Mucosa of rectum (tissue), 2 donors: Measurements from ENCODE around the gene IQSEC3.

Experiments used
- H3K27ac ChIP-seq, 2 donors: one replicate each; pipeline ENCODE4 v1.7.0; 2013; ENCODE audit warnings: inconsistent platforms in 2 of 2, low read depth in 2 of 2, low read length in 2 of 2
- H3K27me3 ChIP-seq, 2 donors: one replicate each; pipeline ENCODE4 v1.7.0; 2013; ENCODE audit warnings: low read length in 2 of 2; ENCODE audit not compliant: control insufficient read depth in 2 of 2, insufficient read depth in 2 of 2
- H3K36me3 ChIP-seq, 2 donors: one replicate each; pipeline ENCODE4 v1.7.0; 2013; ENCODE audit warnings: low read length in 2 of 2; ENCODE audit not compliant: control insufficient read depth in 2 of 2, insufficient read depth in 2 of 2
- H3K4me1 ChIP-seq, 2 donors: one replicate each; pipeline ENCODE4 v1.7.0; 2013; ENCODE audit warnings: low read length in 2 of 2, mild to moderate bottlenecking in 1 of 2; ENCODE audit not compliant: control insufficient read depth in 2 of 2, insufficient read depth in 2 of 2
- H3K4me3 ChIP-seq, 2 donors: one replicate each; pipeline ENCODE4 v1.7.0; 2013; ENCODE audit warnings: low read length in 2 of 2
- H3K9ac ChIP-seq, 2 donors: one replicate each; pipeline ENCODE4 v1.7.0; 2013; ENCODE audit warnings: low read length in 2 of 2, low read depth in 1 of 2, mild to moderate bottlenecking in 1 of 2
- H3K9me3 ChIP-seq, 2 donors: one replicate each; pipeline ENCODE4 v1.7.0; 2013; ENCODE audit warnings: low read length in 2 of 2; ENCODE audit not compliant: control insufficient read depth in 2 of 2
- donor health status: healthy.
- donor health status: Normal muscosa, but diverticular disease.

IQSEC3 gene

DNA sequence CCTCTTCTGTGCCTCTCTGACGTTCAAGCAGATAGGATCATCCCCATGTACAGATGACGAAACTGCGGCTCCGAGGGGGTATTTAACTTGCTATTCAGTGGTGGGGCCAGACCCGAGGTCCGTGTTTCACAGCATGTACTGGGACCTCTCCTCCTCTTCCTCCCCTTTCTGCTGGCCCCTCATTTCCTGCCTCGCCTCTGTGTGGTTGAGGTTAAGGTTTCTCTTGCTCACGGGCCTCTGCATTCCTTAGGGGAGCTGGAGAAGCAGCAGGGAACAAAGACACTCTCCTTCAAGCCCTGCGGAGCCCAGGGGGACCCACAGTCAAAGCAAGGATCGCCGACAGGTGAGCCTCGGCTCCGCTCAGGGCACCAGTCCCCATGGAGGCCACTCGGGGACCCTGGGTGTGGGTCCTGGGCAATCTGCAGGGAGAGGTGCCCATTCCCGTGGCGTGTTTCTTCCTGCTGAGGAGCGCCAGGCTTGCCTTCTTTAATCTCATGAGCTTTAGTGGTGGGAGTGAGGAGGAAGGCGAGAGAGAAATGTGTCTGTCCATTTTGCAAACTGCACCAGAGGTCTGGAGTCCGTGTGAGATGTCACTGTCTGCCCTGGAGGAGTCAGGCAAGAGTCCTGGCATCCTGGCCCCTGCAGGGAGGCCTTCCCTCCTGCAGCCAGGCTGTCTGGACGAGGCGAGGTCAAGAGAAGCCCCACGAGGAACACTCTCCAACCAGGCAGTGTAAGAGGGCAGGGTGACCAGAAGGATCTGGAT, 102.4 kb downstream of the IQSEC3 start:
- peaks cover 7 to 24% of the 10 kb centered on the region in 2 donors for H3K4me1 ChIP-seq
- no peaks in the 10 kb centered on the region for H3K36me3 ChIP-seq
- no peak overlapping the region for H3K27ac ChIP-seq
- H3K9ac ChIP-seq: no peak overlapping the region
- H3K9me3 ChIP-seq: no peaks in the 10 kb centered on the region
- H3K4me3 ChIP-seq: no peak overlapping the region
- H3K27me3 ChIP-seq: no peaks in the 10 kb centered on the region

DNA sequence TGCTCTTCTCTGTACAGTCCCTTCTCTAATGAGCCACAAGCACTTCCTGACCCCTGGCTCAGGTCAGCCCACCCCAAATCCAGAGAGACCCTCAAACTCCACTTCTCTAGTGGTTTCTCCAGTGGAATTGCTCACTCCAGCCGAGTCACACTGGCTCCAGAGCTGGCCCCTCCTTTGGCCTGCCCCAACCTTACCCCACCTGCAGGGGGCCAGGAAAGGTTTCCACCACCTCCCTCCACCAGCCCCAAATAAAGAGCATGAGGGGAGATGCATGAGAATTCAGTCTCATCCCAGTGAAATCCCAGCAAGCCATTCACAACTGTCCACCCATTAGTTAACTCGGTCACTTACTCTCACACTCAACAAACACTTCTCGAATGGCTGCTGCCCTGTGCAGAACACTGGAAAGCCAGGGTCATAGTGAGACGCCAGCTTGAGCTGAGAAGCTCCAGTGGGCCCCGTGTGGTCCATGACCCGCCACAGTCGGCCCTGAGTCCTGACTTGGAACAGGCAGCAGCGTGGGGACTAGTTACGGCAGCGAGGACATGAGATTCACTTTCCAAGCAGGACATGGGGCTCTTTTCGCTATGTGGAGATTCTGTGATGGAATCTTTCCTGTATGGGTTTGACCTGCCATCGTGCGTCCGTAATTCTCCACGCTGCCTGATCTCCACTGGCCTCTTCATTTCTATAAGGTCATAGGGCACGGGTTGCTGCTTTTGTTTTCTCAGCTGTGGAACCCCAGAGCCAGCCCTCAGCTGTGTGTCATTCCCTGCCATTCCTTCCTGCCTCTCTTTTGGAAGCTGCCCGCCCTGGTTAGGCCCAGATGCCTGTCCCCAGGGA, 103.2 kb downstream of the IQSEC3 start:
- H3K9ac ChIP-seq: no peak overlapping the region
- H3K27me3 ChIP-seq: no peaks in the 10 kb centered on the region
- H3K9me3 ChIP-seq: no peaks in the 10 kb centered on the region
- H3K27ac ChIP-seq: no peak overlapping the region
- H3K4me3 ChIP-seq: no peak overlapping the region
- H3K4me1 ChIP-seq: peaks cover 7 to 24% of the 10 kb centered on the region in 2 donors
- H3K36me3 ChIP-seq: no peaks in the 10 kb centered on the region

DNA sequence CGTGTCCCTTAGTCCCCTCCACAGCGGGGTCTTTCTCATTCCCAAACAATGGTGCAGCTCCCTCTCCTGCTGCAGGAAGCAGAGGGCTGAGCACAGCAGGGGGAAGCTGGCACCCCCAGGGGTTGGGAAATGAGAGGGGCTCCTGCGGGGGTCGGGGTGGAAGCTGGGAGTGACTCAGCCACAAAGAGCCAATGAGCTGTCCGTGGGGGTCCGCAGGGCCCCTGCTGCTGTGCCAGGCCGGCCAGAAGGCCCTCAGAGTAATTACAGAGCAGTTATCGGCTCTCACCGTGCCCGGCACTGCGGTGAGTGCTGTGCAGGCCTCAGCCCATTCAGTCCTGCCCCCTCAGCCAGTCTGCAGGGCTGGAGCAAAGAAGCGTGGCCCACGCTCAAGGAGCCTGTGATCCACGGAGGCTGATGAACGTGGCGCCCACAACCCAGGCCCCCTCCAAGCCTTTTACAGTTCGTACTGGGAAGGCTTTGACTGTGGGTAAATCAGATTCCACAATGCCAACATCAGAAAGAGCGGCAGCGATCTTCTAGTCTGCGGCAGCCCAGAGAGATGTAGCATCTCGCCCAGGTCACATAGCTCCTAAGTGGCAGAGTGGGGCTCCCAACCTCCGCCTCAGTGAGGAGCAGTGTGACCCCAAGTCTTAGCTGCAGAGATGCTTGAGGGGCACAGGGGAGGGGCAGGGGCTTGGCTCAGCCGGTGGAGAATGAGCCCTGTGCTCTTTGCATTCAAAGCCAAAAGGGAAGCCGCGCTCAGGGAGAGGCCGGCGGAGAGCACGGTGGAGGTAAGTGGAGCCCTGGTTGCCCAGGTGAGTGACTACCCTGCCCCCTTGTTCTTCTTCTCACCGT, 104.0 kb downstream of the IQSEC3 start:
- no peak overlapping the region for H3K27ac ChIP-seq
- no peak overlapping the region for H3K4me3 ChIP-seq
- no peaks in the 10 kb centered on the region for H3K36me3 ChIP-seq
- H3K9me3 ChIP-seq: no peaks in the 10 kb centered on the region
- peaks cover 7 to 30% of the 10 kb centered on the region in 2 donors for H3K4me1 ChIP-seq
- H3K9ac ChIP-seq: no peak overlapping the region
- no peaks in the 10 kb centered on the region for H3K27me3 ChIP-seq

DNA sequence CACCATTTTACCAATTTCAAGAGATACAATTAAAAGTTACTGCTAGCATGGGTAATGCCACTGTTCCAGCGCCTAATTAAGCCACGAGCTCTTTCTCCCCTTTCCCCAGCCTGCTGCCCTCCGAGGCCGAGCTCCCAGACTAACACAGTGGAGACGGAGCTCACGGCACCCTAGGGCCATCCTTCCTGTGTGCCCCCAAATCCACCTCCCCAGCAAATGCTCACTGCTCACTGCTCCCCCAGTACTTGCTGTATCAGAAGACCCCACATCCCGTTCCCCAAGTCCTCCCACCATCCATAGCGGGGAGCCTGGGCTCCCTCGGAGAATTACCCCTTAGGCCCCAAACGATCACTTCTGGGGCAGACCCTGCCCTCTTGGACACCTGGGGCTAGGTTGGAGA, 104.7 kb downstream of the IQSEC3 start:
- Histone ChIP-seq H3K27ac (no peak overlapping the region), H3K9me3 (no peaks in the 10 kb centered on the region), H3K9ac (no peak overlapping the region), H3K4me1 (peaks cover 7 to 36% of the 10 kb centered on the region in 2 donors), H3K27me3 (no peaks in the 10 kb centered on the region), H3K4me3 (no peak overlapping the region), H3K36me3 (no peaks in the 10 kb centered on the region)

DNA sequence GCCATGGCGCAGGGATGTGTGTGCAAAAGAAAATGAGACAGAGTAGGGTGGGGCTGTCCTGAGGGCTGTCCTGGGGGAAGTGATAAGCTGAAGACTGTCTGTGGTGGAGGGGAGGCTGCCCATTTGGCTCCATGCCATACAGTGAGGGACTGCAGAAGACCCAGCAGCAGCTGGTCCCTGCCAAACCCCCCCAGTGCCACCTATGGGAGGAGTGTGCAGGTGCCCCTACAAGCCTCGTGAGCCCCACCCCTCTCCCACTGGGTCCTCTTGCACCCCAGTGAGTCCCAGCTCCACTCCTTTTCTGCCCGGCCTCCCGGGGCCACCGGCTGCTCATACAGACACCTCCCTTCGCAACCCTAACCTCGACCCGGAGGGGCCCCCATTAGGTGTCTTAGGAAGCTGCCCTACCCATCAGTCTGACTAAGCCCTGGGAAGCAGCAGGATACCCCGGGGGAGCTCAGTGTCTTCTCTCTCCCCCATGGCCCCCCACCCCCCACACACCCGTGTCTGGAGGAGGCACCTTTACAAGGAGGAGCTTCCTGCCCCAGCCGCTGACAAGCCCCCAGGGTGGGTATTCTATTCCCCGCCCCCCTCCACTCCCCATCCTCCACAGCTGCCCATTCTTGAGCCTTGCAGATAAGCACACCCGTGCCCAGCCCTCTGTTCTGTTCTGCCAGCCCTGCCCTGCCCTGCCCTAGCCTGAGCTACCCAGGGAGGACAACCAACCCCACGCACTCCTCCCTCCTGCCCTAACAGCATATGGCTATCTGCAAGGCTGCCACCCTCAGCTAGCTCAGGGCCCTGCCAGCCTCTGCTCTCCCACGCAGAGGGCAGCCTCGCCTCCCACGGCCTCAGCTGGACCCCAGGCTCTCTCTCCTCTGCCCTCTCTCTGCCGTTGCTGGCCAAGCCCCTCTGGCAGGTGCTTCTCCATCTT, 105.4 kb downstream of the IQSEC3 start:
- H3K27ac ChIP-seq: peak overlapping the region in 1 of 2 donors; percentile 2
- no peak overlapping the region for H3K4me3 ChIP-seq
- H3K9me3 ChIP-seq: no peaks in the 10 kb centered on the region
- no peak overlapping the region for H3K9ac ChIP-seq
- no peaks in the 10 kb centered on the region for H3K36me3 ChIP-seq
- H3K27me3 ChIP-seq: no peaks in the 10 kb centered on the region
- peaks cover 9 to 43% of the 10 kb centered on the region in 2 donors for H3K4me1 ChIP-seq

DNA sequence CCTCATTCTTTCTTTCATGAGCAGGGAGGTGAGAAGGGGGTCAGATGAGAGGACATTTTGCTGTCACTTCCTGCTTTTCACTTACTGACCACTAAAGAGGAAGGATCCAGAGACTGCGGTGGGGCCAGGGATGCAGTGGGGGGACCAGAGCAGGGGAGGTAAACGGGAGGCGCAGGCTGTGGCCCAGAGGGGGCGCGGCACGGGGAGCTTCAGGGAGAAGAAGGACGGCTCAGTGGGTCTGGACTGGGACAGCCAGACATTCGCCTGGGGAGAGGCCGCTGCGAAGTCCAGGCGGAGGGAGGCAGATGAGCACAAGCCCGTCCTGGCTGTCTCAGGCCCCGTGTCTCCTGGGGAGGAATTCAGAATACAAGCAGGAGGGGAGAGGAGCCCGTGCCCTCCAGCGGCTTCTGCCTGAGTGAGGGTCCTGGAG, 106.2 kb downstream of the IQSEC3 start:
- no peak overlapping the region for H3K4me3 ChIP-seq
- no peak overlapping the region for H3K9ac ChIP-seq
- no peaks in the 10 kb centered on the region for H3K27me3 ChIP-seq
- peaks cover 8 to 41% of the 10 kb centered on the region in 2 donors for H3K4me1 ChIP-seq
- no peaks in the 10 kb centered on the region for H3K9me3 ChIP-seq
- H3K36me3 ChIP-seq: no peaks in the 10 kb centered on the region
- H3K27ac ChIP-seq: peak overlapping the region in 1 of 2 donors; percentile 2

DNA sequence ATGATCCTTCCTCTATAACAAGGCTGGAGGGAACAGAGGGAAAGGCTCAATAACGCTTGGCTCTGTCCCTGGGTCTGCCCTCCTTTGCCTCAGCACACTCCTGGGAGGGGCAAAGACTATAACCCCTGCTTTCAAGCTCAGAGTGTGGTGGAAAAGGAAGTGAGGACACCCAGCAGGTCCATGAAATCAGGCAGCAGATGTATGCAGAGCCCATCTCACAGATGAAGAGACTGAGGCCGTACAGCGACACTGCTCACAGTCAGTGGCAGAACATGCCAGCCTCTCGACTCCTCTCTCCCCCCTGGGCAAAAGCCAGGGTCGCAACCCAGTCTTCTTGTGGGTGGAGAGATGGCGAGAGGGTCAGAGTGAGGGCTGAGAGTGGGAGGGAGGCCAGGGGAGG, 107.6 kb downstream of the IQSEC3 start:
- Histone ChIP-seq H3K27ac (no peak overlapping the region), H3K9me3 (no peaks in the 10 kb centered on the region), H3K9ac (no peak overlapping the region), H3K4me3 (no peak overlapping the region), H3K27me3 (no peaks in the 10 kb centered on the region), H3K36me3 (no peaks in the 10 kb centered on the region), H3K4me1 (peaks cover 8 to 40% of the 10 kb centered on the region in 2 donors)

DNA sequence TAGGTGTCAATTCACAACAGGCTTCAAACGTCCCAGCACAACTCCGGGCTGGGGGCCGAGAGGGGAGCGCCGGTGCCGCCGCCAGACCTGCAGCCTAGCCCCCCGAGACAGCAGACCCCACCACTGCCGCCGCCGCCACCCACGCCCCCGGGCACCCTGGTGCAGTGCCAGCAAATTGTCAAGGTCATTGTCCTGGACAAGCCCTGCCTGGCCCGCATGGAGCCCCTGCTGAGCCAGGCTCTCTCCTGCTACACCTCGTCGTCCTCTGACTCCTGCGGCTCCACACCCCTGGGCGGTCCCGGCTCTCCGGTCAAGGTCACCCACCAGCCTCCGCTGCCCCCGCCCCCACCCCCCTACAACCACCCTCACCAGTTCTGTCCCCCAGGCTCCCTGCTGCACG, 108.0 kb downstream of the IQSEC3 start:
- no peaks in the 10 kb centered on the region for H3K27me3 ChIP-seq

DNA sequence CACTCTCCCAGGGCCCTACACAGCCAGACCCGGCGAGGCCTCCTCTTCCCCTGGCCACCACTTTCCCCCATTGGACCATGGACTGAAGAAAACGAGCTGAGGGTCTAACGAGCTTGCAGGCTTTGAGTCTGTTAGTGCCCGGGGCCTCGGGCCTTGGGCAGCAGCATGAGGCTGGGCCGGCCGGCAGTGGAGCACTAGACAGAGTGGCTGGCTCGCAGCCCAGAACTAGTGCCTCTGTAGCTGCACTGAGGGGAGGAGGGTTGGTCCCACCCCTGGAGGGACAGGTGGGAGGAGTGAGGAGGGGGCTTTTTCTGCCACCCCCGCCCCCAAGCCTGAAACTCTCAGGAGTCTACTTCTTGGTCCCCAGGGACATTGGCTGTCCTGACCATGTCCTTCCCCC, 108.7 kb downstream of the IQSEC3 start:
- no peaks in the 10 kb centered on the region for H3K9me3 ChIP-seq
- no peak overlapping the region for H3K4me3 ChIP-seq
- no peaks in the 10 kb centered on the region for H3K27me3 ChIP-seq
- no peak overlapping the region for H3K27ac ChIP-seq
- no peaks in the 10 kb centered on the region for H3K36me3 ChIP-seq
- peaks cover 8 to 42% of the 10 kb centered on the region in 2 donors for H3K4me1 ChIP-seq
- H3K9ac ChIP-seq: no peak overlapping the region

More for the DNA sequence above, 108.0 kb downstream of the IQSEC3 start:
- Histone ChIP-seq H3K4me1 (peaks cover 8 to 40% of the 10 kb centered on the region in 2 donors), H3K9me3 (no peaks in the 10 kb centered on the region), H3K27ac (no peak overlapping the region), H3K4me3 (no peak overlapping the region), H3K36me3 (no peaks in the 10 kb centered on the region), H3K9ac (no peak overlapping the region)
